HG03196 (cell line): ENCODE measurements around the gene S100Z.
"Not testable (repeated sequence)": the region's sequence is repeated elsewhere in the genome, so short reads cannot be mapped to it uniquely, and the experiment has no call there.

Experiments
- ATAC-seq: cut with Tn5 transposase; IDR thresholded peaks from one replicate; pipeline ENCODE4 v1.9.1; 2021; ENCODE audit not compliant: unreplicated experiment

Gene S100Z

DNA sequence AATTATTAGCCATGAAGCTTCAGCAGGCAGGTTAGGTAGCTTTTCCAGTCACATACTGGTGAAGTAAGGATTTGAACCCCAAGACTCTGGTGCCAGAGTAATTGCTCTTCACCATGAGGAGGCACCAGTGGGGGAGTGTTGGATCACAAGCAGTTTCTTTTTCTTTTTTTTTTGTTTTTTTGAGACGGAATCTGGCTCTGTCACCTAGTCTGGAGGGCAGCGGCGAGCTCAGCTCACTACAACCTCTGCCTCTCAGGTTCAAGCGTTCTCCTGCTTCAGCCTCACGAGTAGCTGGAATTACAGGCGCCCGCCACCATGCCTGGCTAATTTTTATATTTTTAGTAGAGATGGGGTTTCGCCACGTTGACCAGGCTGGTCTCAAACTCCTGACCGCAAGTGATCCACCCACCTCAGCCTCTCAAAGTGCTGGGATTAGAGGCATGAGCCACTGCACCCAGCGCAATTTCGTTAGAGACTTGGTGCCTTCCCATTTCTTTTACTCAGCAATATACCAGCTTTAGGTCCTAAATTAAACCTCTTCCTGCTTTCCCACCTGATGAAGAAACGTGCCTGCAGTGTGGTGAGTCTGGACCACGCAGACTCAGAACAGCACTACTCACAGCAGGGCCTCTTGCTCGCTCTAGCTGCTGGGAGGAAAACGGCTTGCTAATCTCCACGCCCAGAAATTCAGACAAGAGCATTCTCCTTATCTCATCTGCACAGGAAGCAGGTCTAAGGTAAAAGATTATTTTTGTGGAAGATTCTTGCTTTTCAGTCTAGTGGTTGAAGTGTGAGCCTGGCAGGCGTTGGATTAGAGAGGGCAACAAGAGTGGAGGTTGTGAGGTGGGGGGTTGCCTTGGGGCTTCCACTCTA, at the start of gene S100Z:
S100Z (plus strand) TSS at position 596 of the 873 bp plus-strand sequence. CDS start 25,346 bp downstream, outside the sequence.
- no peak for ATAC-seq

DNA sequence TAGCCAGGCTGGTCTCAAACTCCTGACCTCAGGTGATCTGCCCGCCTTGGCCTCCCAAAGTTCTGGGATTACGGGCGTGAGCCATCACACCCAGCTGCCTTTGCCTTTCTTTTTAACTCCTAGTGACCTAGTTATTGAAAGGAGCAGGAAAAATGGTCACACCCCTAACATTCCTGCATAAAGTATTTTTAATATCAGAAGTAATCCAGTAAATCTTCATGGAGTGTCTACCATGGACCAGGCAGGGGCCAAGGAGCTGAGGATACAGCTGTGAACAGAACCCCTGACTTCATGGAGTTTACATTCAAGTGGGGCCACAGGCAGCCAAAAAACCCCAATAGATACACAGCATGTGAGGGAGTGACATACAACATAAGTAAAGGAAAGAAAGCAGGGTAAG, 49.2 kb upstream of the S100Z start:
- no peak for ATAC-seq

DNA sequence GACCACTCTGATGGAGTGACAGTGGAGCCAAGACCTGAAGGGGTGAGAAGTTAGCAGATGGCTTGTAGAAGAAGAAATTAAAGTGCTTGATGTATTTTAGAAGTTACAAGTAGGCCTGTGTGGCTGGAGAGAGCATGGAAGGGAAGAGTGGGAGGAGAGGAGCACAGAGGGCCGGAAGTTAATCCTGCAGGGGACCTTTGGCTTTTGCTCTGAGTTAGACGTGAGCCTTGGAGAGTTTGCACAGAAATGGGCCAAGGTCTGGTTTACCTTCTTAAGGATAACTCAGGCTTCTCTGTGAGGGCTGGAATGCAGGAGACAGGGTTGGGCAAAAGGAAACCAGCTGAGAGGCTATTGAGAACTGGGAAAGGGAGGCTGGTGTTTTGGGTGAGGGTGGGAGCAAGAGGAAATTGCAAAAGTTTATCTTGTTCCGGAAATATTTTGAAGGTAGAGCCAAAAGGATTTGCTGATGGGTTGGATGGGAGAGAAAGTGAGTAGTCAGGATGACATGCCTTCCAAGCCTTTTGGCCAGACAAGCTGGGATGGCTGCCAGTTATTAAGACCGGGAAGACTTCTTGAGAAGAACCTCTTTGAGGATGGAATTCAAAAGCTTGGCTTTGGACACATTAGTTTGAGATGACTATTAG, 48.5 kb upstream of the S100Z start:
- no peak for ATAC-seq

DNA sequence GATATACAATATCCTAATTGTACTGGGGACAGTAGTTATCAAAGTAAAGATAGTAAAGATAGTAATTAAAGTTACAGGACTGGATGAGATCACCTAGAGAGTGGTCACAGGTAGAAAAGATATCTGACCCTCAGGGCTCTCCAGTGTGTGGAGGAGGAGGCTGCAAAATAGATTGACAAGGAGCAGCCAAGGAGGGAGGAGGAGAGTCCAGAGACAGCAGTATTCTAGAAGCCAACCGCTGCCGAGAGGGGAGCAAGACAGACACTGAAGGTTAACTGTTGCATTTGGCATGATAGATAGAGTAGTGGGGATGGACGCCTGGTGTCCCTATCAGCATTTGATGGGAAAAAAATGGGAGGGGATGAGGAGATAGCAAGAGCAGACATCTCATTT, 48.0 kb upstream of the S100Z start:
- no peak for ATAC-seq

DNA sequence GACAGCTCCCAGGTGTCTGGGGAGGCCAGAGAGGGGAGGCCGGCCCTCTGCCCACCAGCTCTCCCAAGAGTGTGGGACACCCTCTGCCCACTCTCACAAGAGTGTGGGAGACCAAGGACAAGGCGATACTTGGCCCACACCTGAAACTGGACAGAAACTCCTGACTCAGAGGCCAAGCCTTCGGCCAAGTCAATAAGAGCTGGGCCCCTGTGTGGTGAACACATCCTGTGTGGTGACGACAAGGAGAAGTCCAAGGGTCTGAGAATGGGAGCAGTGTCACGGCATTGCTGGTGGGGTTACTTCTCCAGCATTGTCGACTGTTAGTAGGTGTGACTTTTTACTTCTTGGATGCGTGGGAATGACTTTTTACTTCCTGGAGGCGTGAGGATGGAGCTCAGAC, 45.5 kb upstream of the S100Z start:
- no peak for ATAC-seq

DNA sequence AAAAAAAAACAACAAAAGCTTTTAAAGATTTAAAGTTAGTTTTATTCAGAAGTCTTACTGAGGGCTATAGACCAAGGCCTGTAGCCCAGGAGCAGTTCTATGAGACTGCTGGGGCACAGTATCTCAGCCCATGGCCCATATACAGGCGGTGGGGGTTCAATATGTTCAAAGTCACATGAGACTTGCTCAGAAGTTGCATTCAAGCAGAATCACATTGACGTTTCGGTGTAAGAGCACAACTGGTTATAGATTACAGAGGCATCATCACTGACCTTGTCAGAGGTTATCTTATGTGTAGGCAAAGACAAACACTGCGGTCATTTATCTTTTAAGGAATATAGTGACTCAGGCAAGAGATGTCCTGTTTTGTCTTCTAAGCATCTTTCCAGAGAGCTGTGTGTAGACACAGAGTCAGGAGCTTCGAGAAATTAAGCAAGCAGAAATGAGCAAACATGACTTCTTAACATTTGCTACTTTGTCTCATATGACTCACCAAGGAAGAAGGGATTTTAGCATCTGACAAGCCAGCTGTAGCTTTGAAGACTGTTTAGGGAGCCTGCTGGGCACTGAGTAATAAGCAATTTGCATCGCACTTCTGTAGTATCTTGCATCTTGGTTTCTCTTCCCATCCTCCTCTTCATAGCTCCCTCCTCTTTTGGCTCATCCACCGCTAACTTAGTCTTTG, 43.9 kb upstream of the S100Z start:
- ATAC-seq: no peak

DNA sequence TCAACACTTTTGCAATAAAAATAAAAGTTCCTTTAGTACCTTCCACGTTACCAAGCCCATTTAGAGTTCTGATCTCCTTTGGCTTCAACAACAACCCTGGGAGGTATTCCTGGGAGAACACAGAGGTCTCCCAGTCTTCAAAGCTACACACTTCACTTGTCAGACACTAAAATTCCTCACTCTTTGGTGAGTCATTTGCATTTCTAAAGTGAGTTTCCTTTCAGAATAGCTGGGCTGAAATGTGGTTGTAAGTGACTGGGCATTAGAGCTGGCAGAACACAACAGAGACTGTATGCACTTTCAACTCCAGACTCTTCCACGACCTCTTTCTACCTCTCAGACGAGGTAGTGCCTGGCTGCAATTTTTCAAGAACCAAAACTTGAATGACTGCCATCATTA, 42.5 kb upstream of the S100Z start:
- ATAC-seq: no peak

DNA sequence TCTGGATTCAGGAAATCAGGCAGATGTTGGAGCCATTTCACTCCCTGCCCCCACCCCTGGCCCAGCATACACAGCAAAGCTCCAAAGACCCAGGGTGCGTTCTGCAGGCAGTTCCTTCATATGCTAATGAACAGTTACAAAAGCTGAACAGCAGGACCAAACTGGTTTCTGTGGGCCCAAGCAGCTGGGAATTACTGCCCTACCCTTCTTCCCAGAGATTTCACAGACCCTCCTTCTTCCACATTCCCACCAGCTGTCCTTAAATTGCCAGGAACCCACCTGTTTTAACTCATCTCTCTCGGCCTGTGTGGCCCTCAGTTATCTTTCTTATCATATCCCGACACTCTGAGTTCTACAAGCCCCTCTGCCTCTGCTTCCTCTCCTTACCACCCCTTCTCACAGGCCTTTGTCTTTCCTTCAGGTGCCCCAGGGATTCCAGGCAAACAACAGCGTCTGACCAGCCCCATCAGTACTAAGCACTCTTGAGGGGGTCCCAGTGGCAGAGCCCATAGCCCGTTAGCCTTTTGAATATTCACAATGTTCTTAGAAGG, 41.6 kb upstream of the S100Z start:
- no peak for ATAC-seq

DNA sequence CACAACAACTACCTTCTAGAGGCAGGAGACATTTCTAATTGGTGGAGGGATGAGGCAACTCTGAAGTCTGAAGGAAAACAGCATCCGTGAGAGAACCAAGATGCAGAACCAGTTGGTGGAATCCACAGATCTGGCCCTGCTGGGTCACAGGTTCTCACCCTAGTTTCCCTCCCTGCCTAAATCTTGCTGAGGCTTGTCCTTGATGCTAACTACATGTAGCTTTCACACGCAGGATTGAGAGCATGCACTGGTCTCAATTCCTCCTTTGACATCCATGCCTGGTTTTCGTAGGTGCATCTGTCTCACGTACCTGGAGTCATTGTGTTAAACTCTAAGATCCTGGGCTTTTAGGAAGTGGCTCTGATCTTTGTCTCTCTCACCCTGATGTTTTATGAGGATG, 40.7 kb upstream of the S100Z start:
- ATAC-seq: no peak

DNA sequence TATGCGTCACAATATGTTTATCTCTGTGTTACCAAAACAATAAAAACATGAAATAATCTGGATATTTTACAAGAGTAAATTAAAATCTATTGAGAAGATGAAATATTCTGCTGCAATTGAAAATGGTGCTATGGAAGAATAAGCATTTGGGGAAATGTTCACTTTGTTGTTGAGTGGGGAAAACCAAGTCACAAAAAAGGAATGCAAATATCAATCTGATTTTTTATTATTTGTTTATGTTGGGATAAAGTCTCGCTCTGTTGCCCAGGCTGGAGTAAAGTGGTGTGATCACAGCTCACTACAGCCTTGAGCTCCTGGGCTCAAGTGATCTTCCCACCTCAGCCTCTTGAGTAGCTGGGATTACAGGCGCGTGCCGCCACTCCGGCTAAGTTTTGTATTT, 39.6 kb upstream of the S100Z start:
- ATAC-seq: no peak

DNA sequence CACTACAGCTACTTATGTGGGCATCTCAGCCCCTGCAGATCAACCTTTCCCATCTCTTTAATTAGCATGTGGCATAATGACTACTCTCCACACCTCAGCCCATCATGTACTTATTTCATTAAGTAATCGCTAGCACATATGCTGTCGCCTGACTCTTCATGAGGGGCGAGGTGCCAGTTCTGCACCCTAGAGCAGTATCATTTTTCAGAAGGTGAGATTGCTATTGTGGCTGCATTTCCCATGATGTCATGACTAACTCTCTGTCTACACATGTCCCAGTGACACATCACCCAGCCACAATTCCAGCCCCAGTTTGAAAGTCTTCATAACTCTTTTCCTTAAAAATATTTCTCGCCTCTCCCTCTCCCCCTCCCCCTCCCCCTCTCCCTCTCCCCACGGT, 38.6 kb upstream of the S100Z start:
- ATAC-seq: no peak

DNA sequence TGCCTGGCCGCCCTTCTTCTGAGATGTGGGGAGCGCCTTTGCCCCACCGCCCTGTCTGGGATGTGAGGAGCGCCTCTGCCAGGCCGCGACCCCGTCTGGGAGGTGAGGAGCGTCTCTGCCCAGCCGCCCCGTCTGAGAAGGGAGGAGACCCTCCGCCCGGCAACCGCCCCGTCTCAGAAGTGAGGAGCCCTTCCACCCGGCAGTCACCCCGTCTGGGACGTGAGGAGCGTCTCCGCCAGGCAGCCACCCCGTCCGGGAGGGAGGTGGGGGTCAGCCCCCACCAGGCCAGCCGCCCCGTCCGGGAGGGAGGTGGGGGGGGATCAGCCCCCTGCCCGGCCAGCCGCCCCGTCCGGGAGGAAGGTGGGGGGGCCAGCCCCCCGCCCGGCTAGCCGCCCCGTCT, 37.6 kb upstream of the S100Z start:
- ATAC-seq: not testable (repeated sequence)

DNA sequence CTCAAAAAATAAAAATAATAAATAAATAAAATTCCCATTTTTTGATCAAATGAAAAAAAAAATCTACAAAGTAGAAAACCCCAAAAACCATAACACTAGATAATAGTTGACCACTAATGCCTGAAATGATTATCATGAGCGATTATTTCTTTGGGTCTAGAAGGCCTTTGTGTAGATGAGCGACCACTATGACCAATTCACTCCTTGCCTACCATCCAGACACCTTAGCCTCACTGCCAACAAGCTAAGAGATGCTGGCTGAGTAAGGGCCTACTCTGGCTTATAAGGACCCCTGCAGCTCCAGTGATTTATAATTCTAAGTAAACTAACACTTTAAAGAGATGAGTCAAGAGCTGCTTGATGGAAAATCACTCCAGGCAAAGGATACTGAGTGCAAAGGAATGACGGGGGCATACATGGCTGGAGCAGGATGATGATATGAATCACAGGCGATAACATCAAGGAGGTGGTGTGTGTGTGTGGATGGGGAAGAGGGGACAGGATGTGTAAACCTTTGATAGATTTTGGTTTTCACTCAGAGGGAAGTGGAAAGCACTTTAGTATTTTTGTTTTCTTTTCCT, 35.7 kb upstream of the S100Z start:
- no peak for ATAC-seq

DNA sequence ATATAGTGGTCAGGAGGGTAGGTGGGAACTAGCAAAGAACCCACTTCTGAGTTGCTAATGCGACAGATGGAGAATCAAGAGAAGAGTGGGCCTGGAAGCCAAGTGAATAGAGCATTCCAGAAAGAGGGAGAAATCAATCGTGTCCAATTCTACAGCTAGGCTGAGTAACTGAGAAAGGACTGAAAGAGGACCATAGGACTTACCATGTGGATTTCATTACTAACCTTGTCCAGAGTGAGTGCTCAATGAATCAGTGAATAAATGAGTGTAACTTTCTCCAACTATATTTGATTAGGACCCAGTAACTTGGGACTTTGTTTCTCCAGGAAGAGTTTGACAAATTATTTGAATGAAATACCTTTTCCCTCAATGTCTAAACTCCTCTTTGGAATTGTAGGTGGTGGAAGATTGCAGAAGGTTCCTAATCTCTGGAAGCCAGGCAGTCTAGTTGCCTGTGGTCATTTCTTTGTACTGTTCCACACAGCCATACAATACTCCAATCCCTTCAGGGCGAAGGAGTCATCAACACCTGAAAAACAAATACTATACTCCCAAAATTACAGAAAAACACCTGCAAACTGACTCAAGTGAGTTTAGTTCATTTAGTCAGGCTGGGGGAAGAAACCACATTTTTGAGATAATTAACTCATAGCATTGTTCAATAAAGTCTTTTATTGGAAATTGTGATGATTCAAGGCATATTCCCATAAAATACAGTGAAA, 33.5 kb upstream of the S100Z start:
- ATAC-seq: no peak

DNA sequence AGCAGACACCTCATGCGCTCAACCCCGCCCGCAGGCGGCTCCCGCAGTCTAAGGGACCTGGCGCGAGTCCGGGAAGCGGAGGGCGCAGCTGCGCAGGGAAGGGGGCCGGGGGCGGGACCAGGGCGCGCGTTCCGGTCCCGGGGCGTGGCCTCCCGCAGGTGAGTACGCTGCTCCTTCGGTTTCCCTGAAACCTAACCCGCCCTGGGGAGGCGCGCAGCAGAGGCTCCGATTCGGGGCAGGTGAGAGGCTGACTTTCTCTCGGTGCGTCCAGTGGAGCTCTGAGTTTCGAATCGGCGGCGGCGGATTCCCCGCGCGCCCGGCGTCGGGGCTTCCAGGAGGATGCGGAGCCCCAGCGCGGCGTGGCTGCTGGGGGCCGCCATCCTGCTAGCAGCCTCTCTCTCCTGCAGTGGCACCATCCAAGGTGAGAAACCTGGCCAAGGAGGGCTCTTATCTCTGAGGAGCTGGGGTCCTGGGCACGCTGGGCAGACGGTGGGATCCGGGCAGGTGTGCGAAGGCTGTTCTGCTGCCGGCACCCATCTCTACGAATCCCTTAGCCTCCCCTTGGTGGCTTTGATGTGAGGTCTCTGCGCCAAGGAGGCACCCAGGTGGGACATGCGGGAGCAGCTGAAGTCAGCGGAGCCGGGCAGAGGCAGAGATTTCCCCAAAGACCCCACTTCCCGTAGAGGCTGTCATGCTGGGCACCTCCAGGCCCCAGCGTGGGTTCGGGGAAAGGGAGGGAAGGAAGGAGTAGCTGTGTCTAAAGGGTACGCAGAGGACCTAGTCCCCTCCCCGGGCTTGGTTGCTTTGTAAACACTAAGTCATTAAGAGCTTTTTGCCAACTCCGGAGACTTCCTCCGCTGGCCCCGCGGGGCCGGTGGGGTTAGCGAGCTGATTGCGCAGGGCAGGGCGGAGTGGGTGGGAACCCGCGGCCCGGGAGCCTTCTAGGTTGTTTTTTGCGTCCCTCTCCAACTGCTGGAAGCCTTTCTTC, 30.7 kb upstream of the S100Z start, which contains the start of gene F2RL1:
F2RL1 (plus strand) TSS at position 187 of the 988 bp plus-strand sequence; CDS start at position 340, 153 bp downstream.
- ATAC-seq: no peak

DNA sequence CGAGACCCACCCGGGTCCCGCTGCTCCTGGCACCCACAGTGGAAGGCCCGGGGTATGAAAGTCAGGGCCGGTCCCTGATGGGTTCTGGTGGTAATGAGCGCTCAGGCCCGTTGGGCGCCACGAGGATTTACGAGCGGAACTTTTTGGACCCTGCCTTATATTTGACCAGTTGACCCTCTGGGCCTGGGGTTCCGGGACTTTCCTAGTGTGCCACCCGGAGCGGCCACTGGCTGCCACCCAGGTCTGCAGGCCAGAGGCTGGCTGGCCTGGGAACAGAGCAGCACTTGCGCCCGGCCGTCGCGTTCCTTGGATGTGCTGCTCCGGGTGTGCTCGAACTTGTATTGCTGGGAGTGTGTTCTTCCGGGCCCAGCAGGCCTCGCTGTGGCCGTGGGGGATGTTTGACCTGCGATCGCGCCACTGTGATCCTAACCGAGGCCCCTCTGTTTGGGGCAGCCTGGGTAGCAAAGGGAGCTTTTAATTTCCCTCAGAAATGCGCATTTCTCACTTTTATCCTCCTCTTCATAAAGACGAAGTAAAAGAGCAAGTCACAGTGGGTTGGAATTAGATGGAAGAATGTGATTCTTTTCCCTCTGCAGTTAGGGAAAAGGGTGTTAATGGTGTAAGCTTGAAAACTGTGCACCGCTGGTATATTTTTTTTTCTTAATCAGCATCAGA, 29.8 kb upstream of the S100Z start:
- ATAC-seq: no peak

DNA sequence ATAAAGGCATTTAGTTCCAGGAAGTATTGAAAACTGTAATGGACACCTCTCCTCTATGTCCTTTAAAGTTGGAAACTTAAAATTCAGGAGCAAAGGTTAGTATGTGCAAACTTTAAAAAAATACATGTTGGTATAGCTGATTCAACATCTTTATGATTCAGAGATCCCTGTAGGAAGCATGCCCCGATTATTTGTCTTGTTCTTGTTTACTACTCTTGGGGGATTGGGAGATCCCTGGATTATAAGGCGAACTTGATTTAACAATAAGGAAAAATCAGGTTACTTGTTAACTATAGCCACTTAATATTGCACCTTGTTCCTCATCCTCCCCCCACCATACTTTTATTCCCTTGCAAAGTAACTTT, 29.3 kb upstream of the S100Z start:
- no peak for ATAC-seq

DNA sequence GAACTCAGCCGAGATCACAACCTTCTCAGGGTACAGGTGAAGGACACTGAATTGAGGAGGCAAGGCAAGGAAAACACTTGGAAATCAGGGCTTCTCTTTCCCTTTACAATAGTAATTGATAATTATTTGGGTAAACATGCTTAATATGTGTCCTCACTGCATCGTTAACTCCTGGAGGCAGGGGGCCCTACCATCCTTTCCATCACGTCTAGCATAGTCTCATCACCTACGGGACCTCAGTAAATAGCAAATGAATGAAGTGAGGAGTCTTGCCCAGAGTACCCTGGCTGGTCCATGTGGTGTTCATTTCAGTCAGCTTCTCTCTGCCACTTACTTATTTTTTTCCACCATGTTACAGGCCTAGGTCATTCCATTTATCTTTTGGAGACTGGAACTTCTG, 28.7 kb upstream of the S100Z start:
- no peak for ATAC-seq
